Endothelial cell (in vitro differentiated cells): ENCODE data around the gene SH3PXD2A. TPM values are rescaled to one million over a fixed set of nuclear protein-coding genes. Genes with fewer than 3 reads are reported as not detected.

Source experiments
- DNase-seq: peaks from one replicate; pipeline ENCODE4 v3.0.0; 2021; ENCODE audit warnings: low spot score
- H3K27ac Mint-ChIP-seq: one replicate; pipeline ENCODE4 v1.8.0; 2021; ENCODE audit warnings: mixed read lengths, inconsistent platforms; ENCODE audit not compliant: unreplicated experiment
- H3K27me3 Mint-ChIP-seq: one replicate; pipeline ENCODE4 v1.8.0; 2021; ENCODE audit warnings: mild to moderate bottlenecking, moderate library complexity, mixed read lengths, inconsistent platforms; ENCODE audit not compliant: unreplicated experiment
- H3K36me3 Mint-ChIP-seq: one replicate; pipeline ENCODE4 v1.8.0; 2021; ENCODE audit warnings: mild to moderate bottlenecking, low read depth, mixed read lengths, inconsistent platforms; ENCODE audit not compliant: unreplicated experiment
- H3K4me1 Mint-ChIP-seq: one replicate; pipeline ENCODE4 v1.8.0; 2021; ENCODE audit warnings: mild to moderate bottlenecking, mixed read lengths, inconsistent platforms; ENCODE audit not compliant: unreplicated experiment
- H3K4me3 Mint-ChIP-seq: one replicate; pipeline ENCODE4 v1.8.0; 2021; ENCODE audit warnings: mild to moderate bottlenecking, mixed read lengths, inconsistent platforms; ENCODE audit not compliant: unreplicated experiment
- H3K9me3 Mint-ChIP-seq: one replicate; pipeline ENCODE4 v1.8.0; 2021; ENCODE audit warnings: mixed read lengths, inconsistent platforms; ENCODE audit not compliant: unreplicated experiment
- CTCF ChIP-seq: fragments of 200-600 bp; sonication (generic); IDR thresholded peaks from one replicate; pipeline ENCODE4 v1.5.0; 2021; ENCODE audit warnings: antibody characterized with exemption; ENCODE audit not compliant: unreplicated experiment
- total RNA-seq: library from RNA; stranded (reverse); fragmentation: NEBNext Ultra II Directional; extraction: Animal tissue kit (Norgen Biotek cat#: 25700); gene quantifications from one replicate; pipeline ENCODE4 v1.2.1, GENCODE V29; 2021; ENCODE audit not compliant: unreplicated experiment

The SH3PXD2A gene
- total RNA-seq, 1 donor from 2014 or later, result 59.9 TPM

DNA sequence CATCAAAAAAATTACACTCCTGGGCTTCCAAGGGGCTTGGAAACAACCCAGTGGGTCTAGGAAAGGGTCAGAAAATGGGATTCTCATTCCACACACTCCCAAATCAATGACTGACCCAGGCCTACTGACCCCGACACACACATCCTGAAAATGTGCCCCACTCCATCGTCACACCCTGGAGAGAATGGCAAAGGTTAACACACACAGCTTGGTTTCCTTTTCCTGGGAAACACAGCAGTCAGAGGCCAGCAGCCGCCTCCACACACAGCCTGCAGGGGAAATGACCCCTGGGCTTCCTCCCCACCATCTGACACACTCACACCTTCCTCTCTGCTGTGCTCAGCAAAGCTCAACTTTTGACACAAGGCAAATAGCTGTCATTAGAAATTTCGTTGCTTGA lies 42.9 kb downstream of the SH3PXD2A start:
- peaks cover 4% of the 10 kb centered on the region for H3K27me3 Mint-ChIP-seq
- H3K36me3 Mint-ChIP-seq, result peaks cover 11% of the 10 kb centered on the region
- peak; percentile 49 for DNase-seq
- H3K9me3 Mint-ChIP-seq, result no peaks in the 10 kb centered on the region
- no peak overlapping the region for H3K4me3 Mint-ChIP-seq
- no peak for TF ChIP-seq CTCF
- peaks cover 46% of the 10 kb centered on the region for H3K4me1 Mint-ChIP-seq
- H3K27ac Mint-ChIP-seq, result peak overlapping the region; percentile 71

- no peak overlapping the region for H3K4me3 Mint-ChIP-seq
- no peaks in the 10 kb centered on the region for H3K9me3 Mint-ChIP-seq
- TF ChIP-seq CTCF, result no peak
- no peak for DNase-seq
- H3K4me1 Mint-ChIP-seq, result peaks cover 47% of the 10 kb centered on the region
- H3K27ac Mint-ChIP-seq, result peak overlapping the region; percentile 71
- peaks cover 4% of the 10 kb centered on the region for H3K27me3 Mint-ChIP-seq
- H3K36me3 Mint-ChIP-seq, result peaks cover 11% of the 10 kb centered on the region
Observed at GRCh38 chr10:103812004-103812403, 43.4 kb downstream of the SH3PXD2A start.

DNA sequence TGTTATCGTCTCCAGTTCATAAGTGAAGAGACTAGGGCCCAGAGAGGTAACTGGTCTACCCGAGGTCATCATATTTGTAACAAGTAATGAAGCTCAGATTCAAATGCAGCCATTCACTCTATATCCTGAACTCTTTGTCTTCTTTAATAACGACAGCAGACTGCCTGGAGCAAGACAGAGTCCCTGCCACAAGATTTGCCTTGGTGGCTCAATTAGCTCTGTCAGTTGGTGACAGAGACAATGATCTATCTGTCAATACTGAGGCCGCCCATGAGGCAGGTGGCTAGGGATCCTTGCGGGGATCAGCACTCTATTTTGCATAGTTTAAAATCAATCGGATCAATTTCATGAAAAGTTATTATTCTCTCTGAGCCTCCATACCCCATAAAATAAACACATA lies 43.9 kb downstream of the SH3PXD2A start:
- peak overlapping the region; percentile 14 for H3K4me3 Mint-ChIP-seq
- peaks cover 4% of the 10 kb centered on the region for H3K27me3 Mint-ChIP-seq
- H3K27ac Mint-ChIP-seq, result peak overlapping the region; percentile 71
- H3K36me3 Mint-ChIP-seq, result peaks cover 12% of the 10 kb centered on the region
- DNase-seq, result no peak
- TF ChIP-seq CTCF, result no peak
- H3K4me1 Mint-ChIP-seq, result peaks cover 47% of the 10 kb centered on the region
- H3K9me3 Mint-ChIP-seq, result no peaks in the 10 kb centered on the region

DNA sequence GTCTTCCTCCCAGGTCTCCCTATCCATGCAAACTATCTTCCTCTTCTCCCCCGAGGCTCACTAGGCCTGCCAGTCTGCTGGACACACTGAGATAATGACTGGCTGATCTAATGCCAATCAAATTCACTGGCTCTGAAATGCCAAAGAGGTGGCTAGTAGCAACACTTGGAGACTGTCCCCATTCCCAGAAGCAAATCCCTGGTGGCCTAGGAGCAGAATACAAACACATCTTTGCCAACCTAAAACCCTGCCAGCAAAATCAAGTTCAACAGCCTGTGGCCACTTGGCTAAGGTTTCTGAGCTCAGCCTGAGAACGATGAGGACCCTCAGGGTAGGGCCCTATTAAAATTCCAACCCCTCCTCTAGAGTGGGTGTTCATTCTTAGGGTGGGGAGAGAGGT lies 46.6 kb downstream of the SH3PXD2A start:
- no peak for TF ChIP-seq CTCF
- peaks cover 52% of the 10 kb centered on the region for H3K4me1 Mint-ChIP-seq
- H3K36me3 Mint-ChIP-seq, result peaks cover 19% of the 10 kb centered on the region
- no peaks in the 10 kb centered on the region for H3K9me3 Mint-ChIP-seq
- no peak overlapping the region for H3K4me3 Mint-ChIP-seq
- no peak for DNase-seq
- no peak overlapping the region for H3K27ac Mint-ChIP-seq
- H3K27me3 Mint-ChIP-seq, result peaks cover 4% of the 10 kb centered on the region

- H3K4me1 Mint-ChIP-seq, result peaks cover 47% of the 10 kb centered on the region
- DNase-seq, result no peak
- no peak for TF ChIP-seq CTCF
Observed at GRCh38 chr10:103807996-103808395, 47.4 kb downstream of the SH3PXD2A start.

More at GRCh38 chr10:103807996-103808395, 47.4 kb downstream of the SH3PXD2A start:
- Mint-ChIP-seq H3K9me3 (no peaks in the 10 kb centered on the region), H3K36me3 (peaks cover 20% of the 10 kb centered on the region), H3K27me3 (peaks cover 4% of the 10 kb centered on the region), H3K4me3 (no peak overlapping the region), H3K27ac (no peak overlapping the region)
